ENCODE measurements around the gene CALCOCO1.
"Not testable (repeated sequence)": the region's sequence is repeated elsewhere in the genome, so short reads cannot be mapped to it uniquely, and the experiment has no call there.

CALCOCO1 gene

GRCh38 chr12:53727310-53728041 is at the start of gene CALCOCO1:
TSS of gene CALCOCO1 (minus strand) at chr12:53727452. CDS start at chr12:53725242, 2,210 bp downstream.
- peak; percentile 98 for DNase-seq

DNA sequence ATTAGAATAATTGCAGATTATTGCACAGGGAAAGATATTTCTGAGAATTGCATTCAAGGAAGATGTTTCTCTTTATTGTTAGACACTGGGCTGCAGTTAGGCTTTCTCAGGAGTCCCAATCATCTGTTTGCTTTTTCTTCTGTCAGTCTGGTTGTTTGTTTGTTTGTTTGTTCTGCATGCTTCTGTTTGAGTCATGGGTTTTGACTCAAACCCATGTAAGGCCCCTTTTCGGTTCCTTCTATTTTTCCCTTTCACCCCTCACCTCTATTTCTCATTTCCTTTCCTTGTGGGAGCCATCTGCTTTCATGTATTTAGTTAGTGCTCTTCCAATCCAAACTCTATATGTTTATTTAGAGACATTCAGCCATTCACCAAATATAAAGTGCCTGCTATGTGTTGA is 49.6 kb upstream of the CALCOCO1 start:
- DNase-seq, result no peak

- DNase-seq, result no peak
These were observed 48.4 kb upstream of the CALCOCO1 start for GRCh38 chr12:53775478-53776145.

GRCh38 chr12:53770281-53770680 is 43.0 kb upstream of the CALCOCO1 start:
- no peak for DNase-seq

DNA sequence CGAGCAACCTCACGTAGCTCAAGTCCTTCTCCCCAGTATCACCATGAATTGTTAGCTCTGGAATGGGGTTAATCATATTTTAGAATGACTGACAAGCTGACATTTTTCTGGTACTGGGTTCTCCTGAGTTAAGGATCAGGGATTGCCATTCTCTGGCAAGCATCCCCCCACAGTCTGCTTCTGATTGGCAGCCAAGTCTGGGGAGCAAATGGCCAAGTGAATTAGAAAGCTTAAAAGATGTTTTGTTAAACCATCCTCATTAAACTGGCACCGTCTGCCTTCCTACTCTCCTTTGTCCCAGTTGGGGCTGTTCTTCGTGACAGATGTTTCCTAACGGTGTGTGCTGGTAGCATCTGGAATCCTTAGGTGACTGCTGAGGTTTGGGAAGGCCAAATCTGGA is 41.7 kb upstream of the CALCOCO1 start:
- DNase-seq, result no peak

GRCh38 chr12:53766881-53767280 is 39.6 kb upstream of the CALCOCO1 start:
- DNase-seq, result no peak

- no peak for DNase-seq
These were observed 38.6 kb upstream of the CALCOCO1 start for GRCh38 chr12:53765891-53766290.

GRCh38 chr12:53764615-53765014 is 37.4 kb upstream of the CALCOCO1 start:
- DNase-seq, result no peak

DNA sequence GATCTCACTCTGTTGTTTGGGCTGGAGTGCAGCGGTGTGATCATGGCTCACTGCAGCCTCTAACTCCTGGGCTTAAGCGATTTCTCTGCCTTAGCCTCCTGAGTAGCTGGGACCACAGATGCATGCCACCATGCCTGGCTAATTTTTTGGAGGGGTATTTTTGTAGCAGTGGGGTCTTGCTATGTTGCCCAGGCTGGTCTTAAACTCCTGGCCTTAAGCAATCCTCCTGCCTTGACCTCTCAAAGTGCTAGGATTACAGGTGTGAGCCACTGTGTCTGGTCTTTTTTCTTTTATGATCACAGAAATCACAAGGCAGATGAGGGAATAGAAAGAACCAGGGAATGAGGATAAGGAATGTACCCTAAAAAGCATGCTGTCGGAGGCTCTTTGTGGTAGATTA is 35.5 kb upstream of the CALCOCO1 start:
- not testable (repeated sequence) for DNase-seq

DNA sequence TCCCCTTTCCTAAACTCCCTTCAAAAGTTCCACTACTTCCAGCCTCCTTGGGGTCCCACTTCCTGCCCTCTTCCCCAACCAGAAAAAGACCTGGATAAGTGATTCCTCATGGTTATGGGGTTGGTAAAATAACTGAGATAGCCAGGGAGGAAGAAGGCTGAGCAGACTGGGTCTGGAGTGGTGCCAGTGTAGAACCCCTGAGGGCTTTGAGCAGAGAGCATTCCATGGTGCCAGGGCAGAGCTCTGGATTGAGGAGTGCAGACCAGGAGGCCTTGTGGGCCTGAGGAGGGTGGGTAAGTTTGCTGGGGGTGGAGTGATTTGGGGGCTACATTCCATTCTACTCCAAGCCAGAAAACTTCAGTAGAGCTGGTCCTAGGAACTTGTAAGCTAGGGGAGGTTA is 34.1 kb upstream of the CALCOCO1 start:
- DNase-seq, result no peak

GRCh38 chr12:53759261-53759660 is 32.0 kb upstream of the CALCOCO1 start:
- no peak for DNase-seq

DNA sequence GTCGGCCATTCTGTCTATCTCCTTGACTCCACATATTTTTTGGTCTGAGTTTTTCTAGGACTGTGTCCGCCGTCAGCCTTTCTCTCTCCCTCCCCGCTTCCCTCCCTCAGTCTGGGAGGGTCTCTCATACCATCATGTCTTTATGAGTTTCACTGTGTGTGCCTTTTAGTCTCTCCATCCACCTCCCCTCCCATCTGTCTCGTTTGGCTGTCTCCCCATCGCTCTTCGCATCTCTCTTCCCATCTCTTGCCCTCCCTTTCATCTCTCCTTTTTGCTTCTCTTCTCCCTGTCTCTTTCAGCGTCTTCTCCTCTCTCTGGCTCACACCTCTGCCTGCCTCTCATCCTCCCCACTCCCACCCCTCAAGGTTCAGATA is 31.5 kb upstream of the CALCOCO1 start:
- DNase-seq, result no peak

DNA sequence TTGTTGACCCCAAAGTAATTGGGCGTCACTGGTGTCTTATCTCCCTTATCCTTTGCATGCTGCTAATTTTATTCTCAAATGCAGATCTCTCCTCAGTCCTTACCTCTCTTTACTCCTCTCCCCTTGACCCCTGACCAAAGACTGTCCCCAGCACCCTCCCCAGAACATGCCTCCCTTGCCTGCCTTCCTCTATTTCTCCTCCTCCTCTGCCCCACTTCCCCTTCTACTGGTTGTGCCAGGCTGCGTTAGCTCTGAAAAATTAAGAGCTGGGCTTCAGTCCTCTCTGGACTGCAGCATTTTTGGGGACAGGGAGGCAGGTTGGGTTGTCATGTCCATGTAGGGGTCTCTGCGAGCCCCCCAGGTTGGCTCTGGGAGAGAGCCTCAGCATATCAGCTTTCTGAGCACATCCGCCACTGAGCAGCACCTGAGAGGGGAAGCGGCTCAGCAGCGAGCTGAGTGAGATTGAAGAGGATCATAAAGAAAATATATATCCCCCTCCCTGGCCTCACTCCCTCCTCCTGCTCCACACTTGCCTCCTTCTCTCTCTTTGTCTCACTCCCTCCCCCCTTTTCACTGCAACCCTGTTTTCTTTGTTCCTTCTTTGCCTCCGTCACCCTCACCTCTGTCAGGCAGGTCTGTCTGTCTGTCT is 31.0 kb upstream of the CALCOCO1 start:
- DNase-seq, result no peak

- peak; percentile 91 for DNase-seq
These were observed 30.0 kb upstream of the CALCOCO1 start for GRCh38 chr12:53757101-53757770.

DNA sequence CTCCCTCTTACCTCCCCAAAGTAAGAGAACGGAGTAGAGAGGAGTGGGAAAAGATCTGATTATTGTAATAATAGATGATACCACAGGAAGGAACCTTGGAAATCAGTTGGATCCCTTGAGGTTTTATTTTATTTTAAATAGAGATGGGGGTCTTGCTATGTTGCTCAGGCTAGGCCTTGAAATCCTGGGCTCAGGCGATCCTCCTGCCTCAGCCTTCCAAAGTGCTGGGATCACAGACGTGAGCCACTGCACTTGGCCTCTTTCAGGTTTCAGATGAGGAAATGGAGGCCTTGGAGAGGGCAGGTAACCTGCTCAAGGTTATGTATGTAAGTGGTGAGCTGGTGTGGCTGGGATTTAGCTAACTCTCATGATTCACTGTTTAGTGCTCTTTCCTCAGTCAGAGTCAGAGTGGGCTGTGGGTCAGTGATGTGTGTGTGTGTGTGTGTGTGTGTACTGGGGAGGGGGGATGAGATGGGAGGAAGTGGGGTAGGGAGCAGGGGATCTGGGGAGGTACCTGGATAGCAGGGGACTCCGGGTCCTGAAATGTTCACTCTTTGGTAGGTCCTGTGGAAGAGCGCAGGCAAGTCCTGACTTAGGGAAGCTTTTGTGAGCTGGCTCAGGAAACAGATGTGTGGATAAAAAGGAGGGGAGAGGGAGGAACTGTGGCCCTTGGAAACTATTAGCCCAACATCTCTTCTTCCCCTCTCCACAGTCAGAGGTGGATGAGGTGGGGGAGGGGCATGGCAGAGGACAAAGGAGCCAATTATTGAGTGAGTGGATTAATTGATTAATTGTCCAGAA is 29.2 kb upstream of the CALCOCO1 start:
- DNase-seq, result no peak

- DNase-seq, result no peak
These were observed 28.6 kb upstream of the CALCOCO1 start for GRCh38 chr12:53755893-53756292.

DNA sequence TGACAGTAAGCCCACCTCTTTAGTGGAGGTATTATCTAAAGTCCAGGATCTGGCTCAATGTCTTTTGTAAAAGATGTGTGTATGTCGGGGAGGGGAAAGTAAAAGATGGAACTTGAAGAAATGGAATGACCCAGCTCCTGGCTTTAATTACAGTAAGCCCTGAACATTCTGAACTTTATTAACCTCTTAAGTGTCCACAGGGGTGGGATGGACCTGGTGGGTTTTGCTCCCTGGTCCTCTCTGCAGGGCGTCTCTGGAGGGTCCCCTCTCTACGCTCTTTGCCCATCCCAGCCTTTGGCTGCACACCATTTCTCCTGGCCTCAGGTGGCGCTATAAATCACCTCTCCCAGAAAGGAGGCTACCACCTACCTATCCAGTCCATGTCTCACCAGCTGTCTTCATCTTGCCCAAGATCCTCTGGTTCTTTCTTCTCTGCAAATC is 28.2 kb upstream of the CALCOCO1 start:
- no peak for DNase-seq

DNA sequence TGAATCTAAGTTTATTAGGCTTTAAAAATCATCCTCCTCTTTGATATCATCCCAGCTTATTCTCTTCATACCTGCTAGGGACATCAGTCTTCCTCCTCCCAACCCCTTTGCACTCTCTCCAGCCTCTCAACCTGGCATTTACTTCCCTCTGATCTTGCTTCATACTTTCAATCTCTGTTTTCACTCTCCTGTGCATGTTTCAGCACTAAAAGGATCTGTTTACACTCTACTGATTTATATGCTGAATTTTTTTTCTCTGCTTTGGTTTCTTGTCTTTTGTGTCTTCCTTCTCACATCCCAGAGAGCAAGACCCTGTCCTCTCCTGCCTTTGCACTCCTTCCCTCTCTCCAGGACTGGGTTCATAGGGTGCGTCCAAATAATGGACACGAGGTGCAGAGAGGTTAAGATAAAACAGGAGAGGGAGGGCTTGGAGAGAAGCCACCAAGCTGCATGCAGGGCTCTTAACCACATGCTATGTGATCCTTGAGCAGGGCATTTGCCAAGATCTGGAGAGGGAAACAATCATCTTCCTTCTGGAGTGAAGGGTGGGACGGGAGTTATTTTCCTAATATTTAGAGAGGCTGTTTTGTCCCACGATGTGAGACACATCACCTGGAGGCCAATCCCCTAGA is 27.5 kb upstream of the CALCOCO1 start:
- DNase-seq, result no peak

GRCh38 chr12:53754188-53754585 is 26.9 kb upstream of the CALCOCO1 start:
- DNase-seq, result no peak

DNA sequence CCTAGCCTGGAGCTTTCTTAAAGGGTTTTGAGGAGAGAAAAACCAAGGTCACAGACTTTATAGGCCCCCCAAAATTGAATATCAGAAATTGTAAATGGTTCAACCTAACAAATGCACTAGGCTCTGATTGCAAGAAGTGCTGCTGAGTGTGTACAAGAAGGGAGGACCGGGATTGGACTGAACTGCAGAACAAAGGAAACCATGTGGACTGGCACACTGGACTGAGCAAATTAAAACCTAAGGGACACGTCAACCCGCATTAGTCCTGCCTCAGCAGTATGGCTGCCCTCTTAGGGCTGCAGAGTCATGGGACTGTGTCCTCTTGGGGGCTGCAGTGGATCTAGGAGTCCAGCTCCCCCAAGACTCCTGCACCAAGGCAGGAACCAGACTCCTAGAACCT is 25.4 kb upstream of the CALCOCO1 start:
- DNase-seq, result no peak

DNA sequence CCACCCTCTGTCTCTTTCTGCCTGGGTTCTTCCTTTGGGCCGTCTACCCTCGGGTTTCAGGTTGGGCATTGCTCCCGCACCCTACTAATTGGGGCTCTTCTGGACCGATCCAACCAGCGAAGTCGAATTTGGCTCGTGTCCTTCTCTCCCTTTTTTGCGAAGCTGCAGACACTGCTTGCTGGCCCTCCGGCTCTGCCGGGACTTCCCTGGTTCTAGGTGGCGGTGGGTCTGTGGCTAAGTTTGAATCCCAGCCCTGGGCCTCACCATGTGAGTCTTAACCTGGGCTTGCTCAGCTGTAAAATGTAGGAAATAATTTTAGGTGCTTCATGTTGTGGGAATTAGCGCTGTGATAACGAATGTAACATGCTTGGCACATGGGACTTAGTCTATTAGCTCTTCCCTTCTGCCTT is 24.9 kb upstream of the CALCOCO1 start:
- no peak for DNase-seq

All from stimulated activated CD4-positive, alpha-beta T cell treated with anti-CD3 and anti-CD28 coated beads, Interleukin-15, amount 100 ng/mL, for 24 hours (primary cell).